CD14-positive monocyte (primary cell): Measurements from ENCODE around the gene TTLL4. TPM values are rescaled to one million over a fixed set of nuclear protein-coding genes. Genes with fewer than 3 reads are reported as not detected.

Experiments
- DNase-seq, 3 donors: peaks; one replicate each; pipeline ENCODE4 v3.0.0-alpha.2; 2011 to 2022
- H2AFZ ChIP-seq: 2 replicates; pipeline ENCODE4 v1.6.0; 2012; ENCODE audit warnings: mild to moderate bottlenecking, low read depth, low read length, inconsistent platforms; ENCODE audit not compliant: insufficient read depth, poor library complexity, severe bottlenecking
- H3K27ac ChIP-seq, 2 donors: 1 replicate in 1 of 2; 2 replicates in 1 of 2; pipeline ENCODE4 v1.5.1; 2012 to 2013; ENCODE audit warnings: low read length in 2 of 2, control low read depth in 1 of 2, inconsistent platforms in 1 of 2, low read depth in 1 of 2, mild to moderate bottlenecking in 1 of 2
- H3K27me3 ChIP-seq, 2 donors: one replicate each; pipeline versions ENCODE4 v1.6.0 to v1.6.1; 2011 to 2013; ENCODE audit warnings: low read length in 2 of 2; ENCODE audit not compliant: control insufficient read depth in 2 of 2, insufficient read depth in 2 of 2
- H3K36me3 ChIP-seq, 2 donors: replicated peaks in 1 of 2; 1 replicate in 1 of 2; 2 replicates in 1 of 2; pipeline versions ENCODE4 v1.5.1 to v1.6.1; 2012 to 2013; ENCODE audit warnings: low read length in 2 of 2, control low read depth in 1 of 2, inconsistent platforms in 1 of 2, mild to moderate bottlenecking in 1 of 2; ENCODE audit not compliant: insufficient read depth in 2 of 2, control insufficient read depth in 1 of 2
- H3K4me1 ChIP-seq, 2 donors: 1 replicate in 1 of 2; 2 replicates in 1 of 2; pipeline versions ENCODE4 v1.5.1 to v1.6.1; 2012 to 2013; ENCODE audit warnings: low read length in 2 of 2, control low read depth in 1 of 2, inconsistent platforms in 1 of 2, mild to moderate bottlenecking in 1 of 2, moderate library complexity in 1 of 2; ENCODE audit not compliant: insufficient read depth in 2 of 2, control insufficient read depth in 1 of 2
- H3K4me2 ChIP-seq: replicated peaks from 2 replicates; pipeline ENCODE3; 2012; ENCODE audit warnings: low read length, moderate library complexity, mild to moderate bottlenecking; ENCODE audit not compliant: poor library complexity, severe bottlenecking; ENCODE audit errors: extremely low read depth
- H3K4me3 ChIP-seq, 3 experiments: fragments of 200-600 bp in 1 of 3; sonication (generic) in 1 of 3; replicated peaks in 1 of 3; 1 replicate in 2 of 3; 2 replicates in 1 of 3; pipeline ENCODE4 v1.5.1; 2011 to 2013; ENCODE audit warnings: low read length in 3 of 3, mild to moderate bottlenecking in 3 of 3, control low read depth in 2 of 3, low read depth in 2 of 3, inconsistent platforms in 1 of 3, moderate library complexity in 1 of 3
- H3K79me2 ChIP-seq: 2 replicates; pipeline ENCODE4 v1.6.0; 2012; ENCODE audit warnings: mild to moderate bottlenecking, control low read depth, inconsistent platforms, low read length, moderate library complexity; ENCODE audit not compliant: insufficient read depth
- H3K9ac ChIP-seq: 2 replicates; pipeline ENCODE4 v1.6.0; 2017; ENCODE audit warnings: low read length, mild to moderate bottlenecking; ENCODE audit not compliant: insufficient read depth, poor library complexity, severe bottlenecking
- H3K9me3 ChIP-seq, 2 donors: replicated peaks in 1 of 2; 1 replicate in 1 of 2; 2 replicates in 1 of 2; pipeline versions ENCODE4 v1.5.1 to v1.6.1; 2012 to 2013; ENCODE audit warnings: low read length in 2 of 2, control low read depth in 1 of 2; ENCODE audit not compliant: control insufficient read depth in 1 of 2, insufficient read depth in 1 of 2
- H4K20me1 ChIP-seq: 2 replicates; pipeline ENCODE4 v1.6.0; 2012; ENCODE audit warnings: mild to moderate bottlenecking, low read length, control low read depth, moderate library complexity; ENCODE audit not compliant: insufficient read depth
- H3K27ac Mint-ChIP-seq, 7 donors: one replicate each; pipeline ENCODE4 v1.8.0; 2020; ENCODE audit warnings: mild to moderate bottlenecking in 7 of 7, mixed read lengths in 7 of 7, moderate library complexity in 6 of 7, inconsistent platforms in 2 of 7
- H3K27me3 Mint-ChIP-seq, 3 donors: one replicate each; pipeline ENCODE4 v1.8.0; 2021 to 2022; ENCODE audit warnings: low read depth in 3 of 3, mild to moderate bottlenecking in 3 of 3, mixed read lengths in 3 of 3, moderate library complexity in 3 of 3, inconsistent platforms in 1 of 3
- H3K36me3 Mint-ChIP-seq, 2 donors: one replicate each; pipeline ENCODE4 v1.8.0; 2020; ENCODE audit warnings: mixed read lengths in 2 of 2, inconsistent platforms in 1 of 2, mild to moderate bottlenecking in 1 of 2
- H3K4me1 Mint-ChIP-seq: one replicate; pipeline ENCODE4 v1.8.0; 2020; ENCODE audit warnings: mild to moderate bottlenecking, mixed read lengths
- H3K4me3 Mint-ChIP-seq, 2 donors: one replicate each; pipeline ENCODE4 v1.8.0; 2020; ENCODE audit warnings: mild to moderate bottlenecking in 2 of 2, mixed read lengths in 2 of 2, moderate library complexity in 1 of 2
- H3K9me3 Mint-ChIP-seq, 7 donors: one replicate each; pipeline ENCODE4 v1.8.0; 2020 to 2022; ENCODE audit warnings: mixed read lengths in 7 of 7, mild to moderate bottlenecking in 6 of 7, moderate library complexity in 6 of 7, inconsistent platforms in 2 of 7
- WGBS: methylation state at CpG from one replicate; pipeline ENCODE4 v1.1.5; 2013; ENCODE audit warnings: missing lambda C conversion rate; ENCODE audit not compliant: insufficient coverage; 5-methylcytosine and 5-hydroxymethylcytosine counted together
- intact Hi-C, 2 donors: fragments of 100-400 bp; cut with micrococcal nuclease; formaldehyde crosslinking; loops; one replicate each; pipeline versions ENCODE4 v1.15.0 to v1.15.1; 2023
- polyA plus RNA-seq, 3 donors: library from polyadenylated mRNA; depleted of rRNA in 1 of 3; unstranded in 2 of 3; stranded (reverse) in 1 of 3; fragments of 300-500 nt in 2 of 3; fragments of >200 nt in 1 of 3; fragmentation: Illumina TruSeq in 2 of 3; gene quantifications; 1 replicate in 2 of 3; 2 replicates in 1 of 3; pipeline ENCODE4 v1.2.3, GENCODE V29; 2012 to 2021
- TF ChIP-seq, protein P1 (sequence below): fragments of 200-600 bp; IDR thresholded peaks from one replicate; pipeline ENCODE4 v1.8.0; 2022; ENCODE audit warnings: antibody characterized with exemption, mild to moderate bottlenecking

TTLL4 gene
- polyA plus RNA-seq, 3 donors, result 13.5 to 90.2 (median 16.3) TPM

DNA sequence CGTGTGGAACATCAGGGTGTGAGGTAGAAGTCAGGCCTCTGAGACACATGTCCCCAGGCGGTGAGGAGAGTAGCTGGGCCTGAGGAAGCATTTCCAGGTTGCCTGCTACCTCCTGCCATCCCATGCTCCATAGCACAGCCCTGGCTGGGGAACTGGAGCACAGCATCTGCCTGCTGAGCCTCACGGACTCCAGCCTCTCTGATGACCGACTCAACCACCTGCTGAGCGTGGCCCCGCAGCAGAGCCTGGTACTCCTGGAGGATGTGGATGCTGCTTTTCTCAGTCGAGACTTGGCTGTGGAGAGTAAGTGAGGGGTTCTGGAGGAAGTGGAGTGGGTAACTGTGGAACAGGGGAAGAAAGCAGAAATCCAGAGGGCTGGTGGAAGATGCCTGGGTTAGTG is 48.3 kb upstream of the TTLL4 start:
- DNase-seq, result no peak
- Mint-ChIP-seq H3K4me3 (no peak overlapping the region), H3K4me1 (peaks cover 21% of the 10 kb centered on the region), H3K27me3 (peaks cover 0 to 3% (median 0%) of the 10 kb centered on the region in 3 donors), H3K36me3 (peaks cover 52 to 62% of the 10 kb centered on the region in 2 donors), H3K27ac (peak overlapping the region in 2 of 7 donors; percentile 20 to 26), H3K9me3 (no peaks in the 10 kb centered on the region)
- TF ChIP-seq, protein P1, sequence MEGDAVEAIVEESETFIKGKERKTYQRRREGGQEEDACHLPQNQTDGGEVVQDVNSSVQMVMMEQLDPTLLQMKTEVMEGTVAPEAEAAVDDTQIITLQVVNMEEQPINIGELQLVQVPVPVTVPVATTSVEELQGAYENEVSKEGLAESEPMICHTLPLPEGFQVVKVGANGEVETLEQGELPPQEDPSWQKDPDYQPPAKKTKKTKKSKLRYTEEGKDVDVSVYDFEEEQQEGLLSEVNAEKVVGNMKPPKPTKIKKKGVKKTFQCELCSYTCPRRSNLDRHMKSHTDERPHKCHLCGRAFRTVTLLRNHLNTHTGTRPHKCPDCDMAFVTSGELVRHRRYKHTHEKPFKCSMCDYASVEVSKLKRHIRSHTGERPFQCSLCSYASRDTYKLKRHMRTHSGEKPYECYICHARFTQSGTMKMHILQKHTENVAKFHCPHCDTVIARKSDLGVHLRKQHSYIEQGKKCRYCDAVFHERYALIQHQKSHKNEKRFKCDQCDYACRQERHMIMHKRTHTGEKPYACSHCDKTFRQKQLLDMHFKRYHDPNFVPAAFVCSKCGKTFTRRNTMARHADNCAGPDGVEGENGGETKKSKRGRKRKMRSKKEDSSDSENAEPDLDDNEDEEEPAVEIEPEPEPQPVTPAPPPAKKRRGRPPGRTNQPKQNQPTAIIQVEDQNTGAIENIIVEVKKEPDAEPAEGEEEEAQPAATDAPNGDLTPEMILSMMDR, result no peak
- Histone ChIP-seq H3K79me2 (peaks cover 23% of the 10 kb centered on the region), H3K27ac (no peak overlapping the region), H3K9ac (no peak overlapping the region), H3K27me3 (no peaks in the 10 kb centered on the region), H2AFZ (no peak overlapping the region), H3K4me1 (peaks cover 15 to 19% of the 10 kb centered on the region in 2 donors), H3K9me3 (no peaks in the 10 kb centered on the region), H3K36me3 (peaks cover 50 to 63% of the 10 kb centered on the region in 2 donors), H4K20me1 (no peaks in the 10 kb centered on the region), H3K4me2 (no peak overlapping the region), H3K4me3 (no peak overlapping the region)
- 90% methylated on average over 7 of the region's 7 CpGs for WGBS
- intact Hi-C loops, result no loop called here

DNA sequence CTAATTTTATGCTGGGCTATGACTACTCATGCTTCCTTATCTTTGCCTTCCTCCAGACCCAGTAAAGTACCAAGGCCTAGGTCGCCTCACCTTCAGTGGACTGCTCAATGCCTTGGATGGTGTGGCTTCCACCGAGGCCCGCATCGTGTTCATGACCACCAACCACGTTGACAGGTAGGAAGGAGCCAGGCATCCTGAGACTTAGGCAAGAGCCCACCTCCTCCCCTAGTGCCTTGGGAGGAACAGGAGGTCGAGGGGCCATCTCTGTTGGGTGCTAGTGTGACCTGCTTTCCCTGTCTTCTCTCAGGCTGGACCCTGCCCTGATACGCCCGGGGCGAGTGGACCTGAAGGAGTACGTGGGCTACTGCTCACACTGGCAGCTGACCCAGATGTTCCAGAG is 47.8 kb upstream of the TTLL4 start:
- Histone ChIP-seq H3K27ac (no peak overlapping the region), H3K27me3 (no peaks in the 10 kb centered on the region), H4K20me1 (no peaks in the 10 kb centered on the region), H3K9ac (no peak overlapping the region), H3K4me2 (no peak overlapping the region), H3K4me1 (peaks cover 15 to 19% of the 10 kb centered on the region in 2 donors), H3K36me3 (peaks cover 54 to 63% of the 10 kb centered on the region in 2 donors), H2AFZ (no peak overlapping the region), H3K9me3 (no peaks in the 10 kb centered on the region), H3K4me3 (no peak overlapping the region), H3K79me2 (peaks cover 19% of the 10 kb centered on the region)
- no peak overlapping the region for H3K4me3 Mint-ChIP-seq
- TF ChIP-seq, protein P1, result no peak
- 95% methylated on average over 10 of the region's 10 CpGs for WGBS
- intact Hi-C loops, result no loop called here
- H3K27me3 Mint-ChIP-seq, result peaks cover 0 to 3% (median 0%) of the 10 kb centered on the region in 3 donors
- DNase-seq, result peak in 1 of 3 donors; percentile 2
- H3K27ac Mint-ChIP-seq, result peak overlapping the region in 1 of 7 donors; percentile 26
- H3K4me1 Mint-ChIP-seq, result peaks cover 21% of the 10 kb centered on the region
- H3K9me3 Mint-ChIP-seq, result no peaks in the 10 kb centered on the region
- peaks cover 54 to 63% of the 10 kb centered on the region in 2 donors for H3K36me3 Mint-ChIP-seq
